PC-9 (cell line): ENCODE measurements around the gene ZNF181. TPM values are rescaled to one million over a fixed set of nuclear protein-coding genes. Genes with fewer than 3 reads are reported as not detected.
A peak's percentile ranks its signal among the peaks of the same experiment; 100 is the strongest.

Experiments
- BruUV-seq: library from RNA; stranded (reverse); fragments of 400-500 nt; replicated peaks from 2 replicates; lab custom pipeline; 2021; lab: Mats Ljungman, UMichigan
- CTCF ChIA-PET: fragments of 300-600 bp; sonication (Branson Sonifier 250); formaldehyde crosslinking; loops from one replicate; lab custom pipeline; 2022; ENCODE audit warnings: antibody characterized with exemption; lab: Charles Lee
- POLR2A ChIA-PET: fragments of 300-600 bp; sonication (Branson Sonifier 250); formaldehyde crosslinking; loops from one replicate; lab custom pipeline; 2022; ENCODE audit warnings: antibody characterized with exemption; ENCODE audit not compliant: unreplicated experiment; lab: Charles Lee
- DNase-seq, 2 experiments: peaks; one replicate each; pipeline versions ENCODE4 v3.0.0 to v3.0.0-alpha.2; 2015 to 2022; ENCODE audit warnings: mixed read lengths in 1 of 2
- H2AFZ ChIP-seq: fragments of 200-600 bp; sonication (generic); 2 replicates; pipeline ENCODE4 v1.8.1; 2017; ENCODE audit warnings: antibody characterized with exemption
- H3F3A ChIP-seq: fragments of 200-600 bp; sonication (generic); 2 replicates; pipeline ENCODE4 v1.8.1; 2017; ENCODE audit warnings: antibody characterized with exemption, mild to moderate bottlenecking, low read depth; ENCODE audit not compliant: insufficient read depth
- H3K27ac ChIP-seq: fragments of 200-600 bp; sonication (generic); 2 replicates; pipeline ENCODE4 v1.6.1; 2016; ENCODE audit warnings: mixed run types
- H3K27me3 ChIP-seq: fragments of 200-600 bp; sonication (generic); 2 replicates; pipeline ENCODE4 v1.6.1; 2016; ENCODE audit warnings: low read depth, mixed run types; ENCODE audit not compliant: insufficient read depth
- H3K36me3 ChIP-seq: fragments of 200-600 bp; sonication (generic); 2 replicates; pipeline ENCODE4 v1.6.1; 2016; ENCODE audit warnings: low read depth, mixed run types
- H3K4me1 ChIP-seq: fragments of 200-600 bp; sonication (generic); replicated peaks from 2 replicates; pipeline ENCODE4 v1.6.1; 2016; ENCODE audit warnings: mixed run types; ENCODE audit not compliant: insufficient read depth
- H3K4me2 ChIP-seq: fragments of 200-600 bp; sonication (generic); 2 replicates; pipeline ENCODE4 v1.6.1; 2017; ENCODE audit warnings: mixed run types
- H3K4me3 ChIP-seq: fragments of 200-600 bp; sonication (generic); 2 replicates; pipeline ENCODE4 v1.6.1; 2016; ENCODE audit warnings: mixed run types
- H3K79me2 ChIP-seq: fragments of 200-600 bp; sonication (generic); 2 replicates; pipeline ENCODE4 v1.6.1; 2017; ENCODE audit warnings: low read depth, mixed run types
- H3K9me2 ChIP-seq: fragments of 200-600 bp; sonication (generic); 2 replicates; pipeline ENCODE4 v1.8.1; 2017; ENCODE audit warnings: mild to moderate bottlenecking; ENCODE audit not compliant: insufficient read depth
- H3K9me3 ChIP-seq: fragments of 200-600 bp; sonication (generic); 2 replicates; pipeline ENCODE4 v1.8.1; 2016; ENCODE audit warnings: low read depth; ENCODE audit not compliant: insufficient read depth
- H4K20me1 ChIP-seq: fragments of 200-600 bp; sonication (generic); 2 replicates; pipeline ENCODE4 v1.8.1; 2017; ENCODE audit not compliant: insufficient read depth
- CTCF ChIP-seq: fragments of 200-600 bp; sonication (generic); conservative IDR thresholded peaks from 2 replicates; pipeline ENCODE4 v1.6.1; 2017; ENCODE audit warnings: mixed run types, antibody characterized with exemption, mild to moderate bottlenecking, moderate library complexity
- EZH2 ChIP-seq: fragments of 200-600 bp; sonication (generic); IDR thresholded peaks from 2 replicates; pipeline ENCODE4 v1.8.0; 2017; ENCODE audit warnings: antibody characterized with exemption, low read depth
- intact Hi-C: fragments of 100-400 bp; cut with micrococcal nuclease; formaldehyde crosslinking; loops from one replicate; pipeline ENCODE4 v1.10.0; 2022; ENCODE audit not compliant: unreplicated experiment
- total RNA-seq: library from RNA; stranded (reverse); gene quantifications from 2 replicates; pipeline ENCODE4 v1.2.3, GENCODE V29; 2021

The ZNF181 gene
- total RNA-seq, 1 experiment from 2014 or later = 4.7 TPM

- TSS peak; percentile 63 for BruUV-seq
- TF ChIP-seq CTCF (no peak), EZH2 (no peak)
- Histone ChIP-seq H3K9me3 (peaks cover 22% of the 10 kb centered on the region), H3K27me3 (no peaks in the 10 kb centered on the region), H3K36me3 (peaks cover 29% of the 10 kb centered on the region), H4K20me1 (no peaks in the 10 kb centered on the region), H3K4me1 (peaks cover 8% of the 10 kb centered on the region), H3K27ac (peak overlapping the region; percentile 77), H3K4me3 (peak overlapping the region; percentile 93), H3K79me2 (no peaks in the 10 kb centered on the region), H3K4me2 (peak overlapping the region; percentile 87), H3K9me2 (no peaks in the 10 kb centered on the region), H2AFZ (peak overlapping the region; percentile 98), H3F3A (peaks cover 8% of the 10 kb centered on the region; the same call in 1 of the 2 replicates)
- POLR2A ChIA-PET = no interaction called here
- CTCF ChIA-PET = no interaction called here
- DNase-seq = peak in 1 of 2 experiments; percentile 73
- intact Hi-C loops = loop anchor here (1.0 kb wide), 2 partner anchors 39 to 57 kb away; partner anchors contain the start of genes SCGB2B2, ZNF302 and ZNF599
Observed at GRCh38 chr19:34734537-34735103, 577 bp downstream of the ZNF181 start.

GRCh38 chr19:34744896-34745690 is 11.1 kb downstream of the ZNF181 start:
- H3K9me3 ChIP-seq = peaks cover 16% of the 10 kb centered on the region
- no peak overlapping the region for H3K4me2 ChIP-seq
- no peak overlapping the region for H3K27ac ChIP-seq
- peaks cover 11% of the 10 kb centered on the region for H3K36me3 ChIP-seq
- CTCF ChIA-PET = interaction anchor here (1.1 kb wide), 1 partner anchor 74 kb away, joined by 3 read pairs; no protein-coding TSS in a partner anchor
- H3K4me3 ChIP-seq = no peak overlapping the region
- DNase-seq = no peak
- TF ChIP-seq CTCF = no peak
- TF ChIP-seq EZH2 = no peak
- intact Hi-C loops = no loop called here
- POLR2A ChIA-PET = no interaction called here
- no peaks in the 10 kb centered on the region for H3K27me3 ChIP-seq
- H4K20me1 ChIP-seq = no peaks in the 10 kb centered on the region
- no peaks in the 10 kb centered on the region for H3K9me2 ChIP-seq
- H3F3A ChIP-seq = no peaks in the 10 kb centered on the region
- no TSS peak for BruUV-seq
- no peaks in the 10 kb centered on the region for H3K79me2 ChIP-seq
- no peak overlapping the region for H2AFZ ChIP-seq
- H3K4me1 ChIP-seq = no peaks in the 10 kb centered on the region

GRCh38 chr19:34757441-34757840 is 23.4 kb downstream of the ZNF181 start:
- Histone ChIP-seq H3K27ac (no peak overlapping the region), H3K27me3 (no peaks in the 10 kb centered on the region), H3K9me3 (peaks cover 66% of the 10 kb centered on the region), H3K9me2 (no peaks in the 10 kb centered on the region), H4K20me1 (no peaks in the 10 kb centered on the region), H3F3A (no peaks in the 10 kb centered on the region), H3K79me2 (no peaks in the 10 kb centered on the region), H3K4me2 (no peak overlapping the region), H3K4me3 (no peak overlapping the region), H3K36me3 (no peaks in the 10 kb centered on the region), H2AFZ (no peak overlapping the region), H3K4me1 (no peaks in the 10 kb centered on the region)
- intact Hi-C loops = no loop called here
- CTCF ChIA-PET = no interaction called here
- DNase-seq = no peak
- no TSS peak for BruUV-seq
- POLR2A ChIA-PET = no interaction called here
- TF ChIP-seq EZH2 = no peak
- TF ChIP-seq CTCF = no peak
